Activated naive CD8-positive, alpha-beta T cell treated with anti-CD3 and anti-CD28 coated beads for 36 hours (primary cell): ENCODE results near the gene TSPAN32. TPM values are rescaled to one million over a fixed set of nuclear protein-coding genes. Genes with fewer than 3 reads are reported as not detected.

Experiments used
- DNase-seq: peaks from one replicate; pipeline ENCODE4 v3.0.0; 2021
- H3K27ac Mint-ChIP-seq: one replicate; pipeline ENCODE4 v1.8.0; 2022; ENCODE audit warnings: mild to moderate bottlenecking, moderate library complexity, mixed read lengths
- H3K27me3 Mint-ChIP-seq: one replicate; pipeline ENCODE4 v1.8.0; 2022; ENCODE audit warnings: mild to moderate bottlenecking, mixed read lengths
- H3K36me3 Mint-ChIP-seq: one replicate; pipeline ENCODE4 v1.8.0; 2021; ENCODE audit warnings: mild to moderate bottlenecking, mixed read lengths
- H3K4me1 Mint-ChIP-seq: one replicate; pipeline ENCODE4 v1.8.0; 2021; ENCODE audit warnings: mixed read lengths
- H3K4me3 Mint-ChIP-seq: one replicate; pipeline ENCODE4 v1.8.0; 2022; ENCODE audit warnings: mild to moderate bottlenecking, moderate library complexity, mixed read lengths
- H3K9me3 Mint-ChIP-seq: one replicate; pipeline ENCODE4 v1.8.0; 2022; ENCODE audit warnings: mixed read lengths
- total RNA-seq, 2 experiments: library from RNA; stranded (reverse); gene quantifications; one replicate each; pipeline ENCODE4 v1.2.3, GENCODE V29; 2021

TSPAN32 gene
- total RNA-seq, 2 experiments from 2014 or later, result 5.4 to 5.5 TPM

DNA sequence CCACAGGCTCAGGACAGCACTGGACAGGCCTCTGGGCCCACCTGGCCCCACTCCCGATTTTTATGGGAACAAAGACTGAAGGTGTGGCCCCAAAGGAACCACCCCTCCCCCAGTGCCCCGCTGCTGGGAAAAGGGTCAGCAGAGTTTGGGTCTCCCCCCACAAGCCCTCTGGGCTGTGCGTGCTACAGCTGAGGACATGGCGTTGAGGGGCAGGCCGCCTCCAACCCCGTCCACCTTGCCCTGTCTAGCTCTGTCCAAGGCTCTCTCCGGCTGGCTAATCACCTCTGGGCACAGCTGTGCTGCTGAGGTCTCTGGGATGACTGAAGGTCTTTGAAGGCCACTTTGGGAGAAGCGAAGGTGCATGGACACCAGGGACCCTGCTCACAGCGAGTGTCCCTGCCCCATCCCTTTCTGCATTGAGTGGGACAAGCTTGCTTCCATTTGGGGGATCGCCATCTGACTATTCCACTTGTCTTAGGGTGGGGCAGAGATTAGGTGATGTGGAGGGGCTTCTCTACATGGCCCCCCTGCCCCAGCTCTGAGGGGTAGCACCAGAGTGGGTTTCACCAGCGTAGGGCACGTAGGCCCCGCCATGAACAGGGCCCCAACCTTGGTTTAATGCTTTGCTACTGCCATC lies 38.0 kb upstream of the TSPAN32 start:
- no peak overlapping the region for H3K27ac Mint-ChIP-seq
- no peaks in the 10 kb centered on the region for H3K9me3 Mint-ChIP-seq
- H3K27me3 Mint-ChIP-seq, result peaks cover 9% of the 10 kb centered on the region
- H3K4me1 Mint-ChIP-seq, result peaks cover 22% of the 10 kb centered on the region
- H3K36me3 Mint-ChIP-seq, result no peaks in the 10 kb centered on the region
- no peak overlapping the region for H3K4me3 Mint-ChIP-seq
- DNase-seq, result no peak

DNA sequence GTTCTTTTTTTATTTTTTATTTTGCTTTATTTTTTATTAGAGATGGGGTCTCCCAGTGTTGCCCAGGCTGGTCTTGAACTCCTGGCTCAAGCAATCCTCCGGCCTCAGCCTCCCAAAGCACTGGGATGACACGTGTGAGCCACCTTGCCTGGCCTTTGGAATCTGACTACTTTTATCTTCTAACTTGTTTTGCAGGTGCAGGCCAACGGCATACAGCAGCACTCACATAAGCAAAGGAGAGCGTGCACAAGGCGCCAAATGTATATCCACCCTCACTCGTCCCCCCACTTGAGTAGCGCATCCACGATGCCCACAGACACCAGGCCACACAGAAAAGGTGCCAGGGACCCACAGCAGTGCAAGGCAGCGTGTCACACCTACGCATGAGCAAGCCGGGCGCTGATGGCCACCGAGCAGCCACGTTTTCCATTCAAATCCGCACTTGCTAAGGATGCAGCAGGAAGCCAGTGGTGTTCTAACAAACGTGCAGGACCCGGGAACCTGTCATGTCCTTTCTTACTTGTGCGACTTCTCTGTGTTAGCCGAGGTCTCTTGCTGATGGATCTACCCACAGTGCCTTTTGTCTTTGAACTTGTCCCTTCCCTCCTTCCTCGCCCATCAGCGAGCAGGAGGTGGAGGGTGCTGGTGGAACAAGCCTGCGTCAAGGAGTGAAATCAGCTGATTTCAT lies 37.3 kb upstream of the TSPAN32 start:
- H3K4me1 Mint-ChIP-seq, result peaks cover 22% of the 10 kb centered on the region
- H3K27ac Mint-ChIP-seq, result no peak overlapping the region
- peaks cover 9% of the 10 kb centered on the region for H3K27me3 Mint-ChIP-seq
- no peaks in the 10 kb centered on the region for H3K36me3 Mint-ChIP-seq
- no peak for DNase-seq
- no peaks in the 10 kb centered on the region for H3K9me3 Mint-ChIP-seq
- H3K4me3 Mint-ChIP-seq, result no peak overlapping the region

DNA sequence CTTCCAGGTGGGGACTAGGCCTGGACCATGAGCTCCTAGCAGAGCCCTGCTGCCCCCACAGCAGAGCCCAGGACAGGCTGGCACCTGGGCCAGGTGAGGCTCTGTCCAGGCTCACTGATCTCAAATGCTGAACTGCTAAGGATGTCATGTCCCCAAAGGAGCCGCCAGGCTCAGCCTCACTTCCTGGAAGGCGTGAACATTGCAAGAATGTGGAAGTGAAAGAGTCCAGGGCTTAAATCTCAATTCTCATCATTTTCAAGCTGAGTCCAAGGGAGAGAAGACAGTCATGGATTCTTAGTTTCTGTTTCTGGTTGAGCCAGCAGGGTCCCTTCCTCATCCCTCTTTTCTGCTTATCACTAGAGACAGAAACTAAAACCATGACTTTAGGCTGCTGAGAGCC lies 36.4 kb upstream of the TSPAN32 start:
- Mint-ChIP-seq H3K9me3 (no peaks in the 10 kb centered on the region), H3K4me3 (peak overlapping the region; percentile 40), H3K36me3 (no peaks in the 10 kb centered on the region), H3K27me3 (peaks cover 10% of the 10 kb centered on the region), H3K4me1 (peaks cover 22% of the 10 kb centered on the region), H3K27ac (peak overlapping the region; percentile 72)
- DNase-seq, result peak; percentile 42

DNA sequence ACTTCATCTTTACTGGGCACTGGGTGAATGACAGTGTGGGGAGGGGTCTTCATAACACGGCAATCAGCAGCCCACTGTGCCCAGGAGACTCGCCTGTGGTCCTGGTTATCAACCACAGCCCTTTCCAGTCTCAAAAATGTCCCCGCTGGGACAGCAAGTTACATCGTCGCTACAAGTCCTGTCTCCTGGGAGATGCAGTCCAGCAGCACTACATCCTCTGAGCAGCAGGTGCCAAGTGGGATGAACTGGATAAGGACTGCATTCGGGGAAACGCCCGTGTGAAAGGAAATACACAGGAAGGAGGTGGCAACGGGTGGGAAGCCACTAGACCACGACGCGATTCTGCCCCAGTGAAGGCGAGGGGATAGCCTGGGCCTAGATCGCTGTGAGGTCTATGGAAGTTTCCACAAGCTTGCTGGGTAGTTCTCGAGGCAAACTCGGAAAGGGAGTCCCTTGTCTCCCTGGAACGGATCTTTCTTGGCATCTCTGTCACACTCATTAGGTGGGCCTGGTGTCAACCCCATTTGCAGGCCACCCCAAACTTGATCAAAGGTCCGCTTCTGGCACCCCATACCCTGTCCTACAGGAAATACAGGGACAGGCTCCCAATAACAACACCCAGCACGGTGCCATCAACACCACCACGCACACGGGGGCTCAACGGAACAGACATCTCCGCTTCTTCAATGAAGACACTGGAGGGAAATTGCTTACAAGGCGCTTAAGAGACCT lies 35.8 kb upstream of the TSPAN32 start:
- Mint-ChIP-seq H3K4me1 (peaks cover 24% of the 10 kb centered on the region), H3K36me3 (no peaks in the 10 kb centered on the region), H3K27me3 (peaks cover 14% of the 10 kb centered on the region), H3K27ac (peak overlapping the region; percentile 72), H3K4me3 (peak overlapping the region; percentile 40), H3K9me3 (no peaks in the 10 kb centered on the region)
- no peak for DNase-seq

DNA sequence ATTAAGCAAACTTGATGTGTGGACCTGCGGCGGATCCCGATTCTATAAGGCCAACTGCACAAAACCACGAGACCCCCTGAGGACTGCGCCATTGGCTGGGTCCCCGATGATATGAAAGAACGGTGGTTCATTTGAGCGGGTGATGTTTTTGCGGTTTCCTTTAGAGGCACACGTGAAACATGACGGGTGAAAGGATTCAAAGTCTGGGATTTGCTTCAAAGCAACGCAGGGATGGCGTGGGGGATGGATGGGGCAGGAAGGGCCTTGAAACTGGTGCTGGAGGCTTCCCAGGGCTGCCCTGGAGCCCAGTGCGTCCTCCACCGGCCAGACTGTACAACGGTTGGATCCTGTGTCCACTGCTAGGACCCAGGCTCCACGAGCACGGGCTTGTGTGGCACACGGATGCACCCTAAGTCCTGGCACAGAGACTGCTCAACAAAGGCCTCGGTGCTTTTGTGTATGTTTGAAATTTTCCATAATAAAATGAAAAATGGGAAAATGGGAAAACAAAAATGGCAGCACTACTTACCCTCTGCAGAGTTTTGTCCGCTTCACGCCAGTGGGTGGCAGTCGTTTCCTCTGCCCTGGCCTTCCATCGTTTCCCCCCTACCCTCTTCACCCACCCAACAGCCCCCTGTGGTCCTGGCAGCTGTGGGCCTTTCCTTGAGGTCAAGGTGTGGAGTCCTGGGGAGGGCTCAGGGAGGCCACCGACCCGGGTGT lies 35.1 kb upstream of the TSPAN32 start:
- H3K4me3 Mint-ChIP-seq, result no peak overlapping the region
- H3K36me3 Mint-ChIP-seq, result no peaks in the 10 kb centered on the region
- no peak for DNase-seq

DNA sequence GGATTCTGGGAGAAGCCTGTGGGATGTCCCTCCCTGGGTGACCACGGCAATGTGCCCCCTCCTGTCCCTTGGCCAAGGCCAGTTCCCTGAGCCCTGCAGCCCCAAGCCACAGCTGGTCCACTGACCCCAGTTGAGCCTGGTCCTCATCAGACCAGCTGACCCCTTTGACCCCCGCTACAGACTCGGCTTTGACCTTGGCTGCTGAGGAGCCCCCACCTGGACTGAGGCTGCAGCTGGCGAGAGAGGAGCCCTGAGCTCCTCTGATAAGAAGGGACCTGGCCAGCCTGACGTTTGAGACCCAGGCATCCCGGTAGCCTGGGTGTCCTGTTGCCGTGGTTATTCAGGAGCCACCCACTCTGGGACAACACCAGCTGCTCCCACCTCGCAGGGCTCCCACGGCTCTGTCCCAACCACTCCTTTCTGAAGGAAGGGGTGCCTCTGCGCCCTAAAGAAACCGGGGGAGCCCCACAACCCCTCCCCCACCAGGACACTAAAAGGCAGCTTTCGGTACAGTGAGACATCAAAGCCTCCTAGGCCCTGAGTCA lies 34.4 kb upstream of the TSPAN32 start:
- Mint-ChIP-seq H3K9me3 (no peaks in the 10 kb centered on the region), H3K4me1 (peaks cover 24% of the 10 kb centered on the region), H3K27ac (no peak overlapping the region), H3K4me3 (no peak overlapping the region), H3K36me3 (no peaks in the 10 kb centered on the region), H3K27me3 (peaks cover 25% of the 10 kb centered on the region)
- no peak for DNase-seq

More for the DNA sequence above, 35.1 kb upstream of the TSPAN32 start:
- H3K9me3 Mint-ChIP-seq, result no peaks in the 10 kb centered on the region
- no peak overlapping the region for H3K27ac Mint-ChIP-seq
- peaks cover 24% of the 10 kb centered on the region for H3K4me1 Mint-ChIP-seq
- H3K27me3 Mint-ChIP-seq, result peaks cover 20% of the 10 kb centered on the region

DNA sequence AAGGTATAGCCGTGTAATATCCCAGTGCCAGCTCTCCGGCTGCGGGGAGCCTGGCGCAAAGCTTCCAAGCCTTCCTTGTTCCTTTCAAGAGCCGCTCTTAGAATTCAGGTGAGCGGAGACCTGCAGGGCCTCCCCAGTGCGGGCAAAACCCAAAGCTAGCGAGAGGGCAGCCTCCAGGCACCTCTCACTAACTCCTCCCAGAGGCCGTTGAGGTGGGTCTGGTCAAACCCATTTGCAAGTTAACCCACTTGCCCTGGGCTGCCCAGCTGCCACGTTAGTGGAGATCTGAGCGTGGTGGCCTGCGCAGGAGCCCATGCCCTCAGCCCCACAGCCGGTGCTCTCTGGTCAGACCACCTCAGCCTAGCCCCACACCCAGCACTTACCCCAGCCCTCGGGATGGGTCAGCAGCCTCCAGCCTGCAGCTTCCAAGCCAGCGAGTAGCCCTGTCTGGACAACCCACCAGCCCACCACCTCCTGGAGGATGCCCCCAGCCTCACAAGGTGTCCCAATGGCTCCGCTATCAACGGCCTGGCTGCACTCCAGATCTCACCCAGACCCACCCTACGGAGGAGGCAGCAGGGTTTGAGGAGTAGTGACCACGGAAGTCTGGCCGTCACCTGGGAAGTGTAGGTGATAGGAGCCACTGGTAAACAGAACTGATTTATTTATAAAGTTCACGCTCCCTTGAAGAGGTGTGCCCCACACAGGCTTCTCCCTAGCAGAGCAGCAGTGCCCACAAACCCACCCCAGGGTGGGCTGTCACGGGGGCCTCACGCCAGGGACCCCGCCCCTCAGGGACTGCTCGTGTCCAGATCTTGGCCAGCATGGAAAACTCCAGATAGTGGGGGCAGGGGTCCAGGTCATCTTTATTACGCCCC lies 33.7 kb upstream of the TSPAN32 start:
- DNase-seq, result no peak
- H3K9me3 Mint-ChIP-seq, result no peaks in the 10 kb centered on the region
- peaks cover 28% of the 10 kb centered on the region for H3K27me3 Mint-ChIP-seq
- peaks cover 24% of the 10 kb centered on the region for H3K4me1 Mint-ChIP-seq
- H3K4me3 Mint-ChIP-seq, result peak overlapping the region; percentile 40
- no peak overlapping the region for H3K27ac Mint-ChIP-seq
- H3K36me3 Mint-ChIP-seq, result no peaks in the 10 kb centered on the region

DNA sequence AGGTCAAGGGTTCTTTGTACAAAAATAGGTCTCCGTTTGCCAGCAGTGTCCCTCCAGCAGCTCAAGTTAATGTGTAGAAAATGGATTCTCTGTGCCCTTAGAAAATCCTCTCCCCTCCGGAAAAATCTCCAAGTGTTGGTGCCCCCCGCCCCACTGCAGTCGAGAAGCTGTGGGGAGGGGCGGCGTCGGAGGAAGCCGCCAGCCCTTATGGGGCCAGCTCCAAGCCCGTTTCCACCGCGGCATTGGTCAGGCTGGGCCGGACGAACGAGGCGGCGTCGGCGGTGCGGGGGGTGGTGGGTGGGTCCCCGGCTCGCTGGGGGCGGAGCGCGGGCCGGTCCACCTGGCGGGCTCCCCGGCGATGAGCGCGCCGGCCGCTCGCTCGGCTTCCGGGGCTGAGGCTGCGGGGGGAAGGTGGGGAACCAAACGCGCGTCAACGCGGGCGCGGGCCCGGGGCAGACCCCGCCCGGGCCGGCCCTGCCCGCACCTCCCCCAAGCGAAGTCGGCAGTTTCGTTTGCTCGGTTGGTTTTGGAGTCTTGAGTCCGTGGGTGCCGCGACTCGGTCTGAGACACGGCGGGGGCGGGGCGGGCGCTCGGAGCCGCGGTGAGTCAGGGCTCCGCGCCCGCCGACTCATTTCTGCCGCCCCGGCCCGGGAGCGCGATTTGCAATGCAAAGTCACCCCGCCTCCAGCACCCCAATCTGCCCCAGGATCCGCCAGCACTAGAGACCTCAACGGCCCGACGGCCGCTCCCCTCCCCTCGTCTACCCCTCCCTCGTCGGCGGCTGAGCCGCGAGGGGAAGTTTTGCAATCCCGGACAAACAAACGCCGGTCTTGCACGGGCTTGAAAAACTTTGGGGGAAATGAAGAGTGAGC lies 32.8 kb upstream of the TSPAN32 start:
- Mint-ChIP-seq H3K27me3 (peaks cover 28% of the 10 kb centered on the region), H3K36me3 (no peaks in the 10 kb centered on the region), H3K4me3 (peak overlapping the region; percentile 58), H3K4me1 (peaks cover 24% of the 10 kb centered on the region), H3K27ac (no peak overlapping the region), H3K9me3 (no peaks in the 10 kb centered on the region)
- peak; percentile 84 for DNase-seq

DNA sequence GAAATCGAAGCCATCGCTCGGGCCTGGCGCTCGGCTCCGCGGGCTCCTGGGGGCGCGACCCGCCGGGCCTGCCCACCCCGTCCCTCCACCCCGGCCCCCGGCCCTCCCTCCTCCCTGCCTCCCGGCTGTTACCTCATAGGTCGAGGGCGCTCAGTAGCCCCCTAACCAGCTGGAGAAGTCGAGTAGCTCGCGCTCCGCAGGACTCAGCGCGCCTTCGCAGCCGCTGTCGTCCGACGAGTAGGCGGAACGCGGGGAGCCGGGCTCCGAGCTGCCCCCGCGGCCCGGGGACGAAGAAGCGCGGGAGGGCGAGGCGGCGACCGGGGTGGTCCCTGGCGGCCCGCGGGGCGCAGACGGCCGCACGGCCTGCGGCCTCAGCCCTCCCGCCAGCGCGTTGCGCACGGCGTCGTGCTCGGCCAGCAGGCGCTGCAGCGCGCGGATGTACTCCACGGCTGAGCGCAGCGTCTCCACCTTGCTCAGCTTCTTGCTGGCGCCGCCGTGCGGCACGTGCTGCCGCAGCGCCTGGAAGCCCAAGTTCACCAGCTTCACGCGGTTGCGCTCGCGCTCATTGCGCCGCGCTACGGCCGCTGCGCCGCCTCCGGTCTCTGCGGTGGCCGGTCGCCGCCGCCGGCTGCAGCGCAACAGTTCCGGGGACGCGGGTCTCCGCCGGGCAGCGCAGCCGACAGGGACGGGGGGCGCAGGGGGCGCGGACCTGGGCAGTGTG lies 32.1 kb upstream of the TSPAN32 start:
- Mint-ChIP-seq H3K4me3 (peak overlapping the region; percentile 58), H3K4me1 (peaks cover 24% of the 10 kb centered on the region), H3K36me3 (no peaks in the 10 kb centered on the region), H3K27me3 (peaks cover 28% of the 10 kb centered on the region), H3K9me3 (no peaks in the 10 kb centered on the region), H3K27ac (no peak overlapping the region)
- DNase-seq, result peak; percentile 57

DNA sequence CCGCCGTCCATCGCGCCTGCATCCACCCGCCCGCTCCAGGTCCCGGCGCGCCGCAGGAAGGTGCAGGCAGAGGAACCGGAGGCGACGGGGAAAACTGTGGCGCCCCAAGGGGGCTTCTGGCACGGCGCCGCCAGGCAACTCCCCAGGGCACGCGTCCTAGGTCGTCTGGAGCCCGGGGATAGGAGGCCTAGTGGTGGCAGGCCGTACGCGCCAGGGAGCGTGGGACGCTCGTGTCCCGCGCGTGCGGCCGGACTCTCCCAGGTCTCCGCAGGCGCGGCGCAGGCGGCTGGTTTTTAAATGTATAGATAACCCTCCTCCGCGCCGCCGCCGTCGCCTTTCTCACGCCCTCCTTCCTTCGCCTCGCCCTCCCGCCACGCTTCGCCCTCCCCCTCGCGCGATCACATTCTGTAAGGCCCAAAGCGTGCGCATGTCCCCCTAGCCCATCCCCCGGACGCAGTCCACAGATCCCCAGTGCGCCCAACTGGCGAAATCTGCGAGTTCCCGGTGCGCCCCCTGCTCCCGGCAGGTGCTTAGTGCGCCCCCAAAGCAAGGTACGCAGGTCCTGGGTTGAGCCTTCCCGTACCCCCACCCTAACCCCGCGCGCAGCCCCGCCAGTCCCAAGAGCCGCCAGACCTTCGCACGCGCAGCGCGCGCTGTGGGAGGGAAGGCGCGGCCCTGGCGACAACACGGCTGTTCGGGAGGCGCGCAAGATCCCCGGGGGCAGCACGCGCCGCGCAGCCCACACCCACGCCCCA lies 31.3 kb upstream of the TSPAN32 start, which contains the start of gene ASCL2:
Gene ASCL2 (minus strand): TSS at position 267 of the 755 bp plus-strand sequence. CDS start 256 bp downstream, at position 11.
- Mint-ChIP-seq H3K27ac (no peak within 1 kb of the TSS), H3K4me1 (peaks cover 20% of the 10 kb centered on the region), H3K9me3 (no peaks in the 10 kb centered on the region), H3K27me3 (peaks cover 28% of the 10 kb centered on the region), H3K4me3 (peak within 1 kb of the TSS; percentile 71), H3K36me3 (no peaks in the 10 kb centered on the region)
- DNase-seq, result peak; percentile 22

DNA sequence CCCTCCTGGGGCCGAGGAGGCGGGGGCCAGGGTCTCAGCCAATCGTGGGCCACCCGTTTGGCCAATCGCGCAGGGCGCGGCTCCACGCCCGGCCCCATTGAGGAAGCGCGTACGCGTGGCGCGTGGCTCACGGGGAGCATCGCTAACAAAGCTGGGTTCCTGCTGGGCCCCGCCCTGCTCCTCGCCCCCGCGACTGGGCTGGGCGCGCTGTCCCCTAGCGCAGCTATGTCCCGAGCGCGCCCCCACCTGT lies 30.8 kb upstream of the TSPAN32 start:
- no peaks in the 10 kb centered on the region for H3K36me3 Mint-ChIP-seq
- H3K9me3 Mint-ChIP-seq, result no peaks in the 10 kb centered on the region
- no peak overlapping the region for H3K4me3 Mint-ChIP-seq
- peaks cover 28% of the 10 kb centered on the region for H3K27me3 Mint-ChIP-seq
- DNase-seq, result peak; percentile 50
- H3K27ac Mint-ChIP-seq, result no peak overlapping the region
- peaks cover 15% of the 10 kb centered on the region for H3K4me1 Mint-ChIP-seq
